GM12878 (cell line): ENCODE measurements around the gene RREB1. TPM values are rescaled to one million over a fixed set of nuclear protein-coding genes. Genes with fewer than 3 reads are reported as not detected.

Experiments
- ATAC-seq: fragments of 200-7000 bp; cut with Tn5 transposase; 3 replicates; pipeline ENCODE4 v1.9.1; 2020; ENCODE audit warnings: mild to moderate bottlenecking, moderate library complexity
- BruUV-seq: library from RNA; stranded (reverse); fragments of 400-500 nt; replicated peaks from 2 replicates; lab custom pipeline; 2021; lab: Mats Ljungman, UMichigan
- CTCF ChIA-PET: fragments of 300-600 bp; sonication (Branson Sonifier 250); formaldehyde crosslinking; extraction: SDS; loops from one replicate; lab custom pipeline; 2021; ENCODE audit warnings: inconsistent platforms; lab: Yijun Ruan, JAX
- POLR2A ChIA-PET: fragments of 350-600 bp; formaldehyde crosslinking; extraction: SDS; loops from one replicate; lab custom pipeline; 2021; ENCODE audit warnings: inconsistent platforms; lab: Charles Lee
- RAD21 ChIA-PET: fragments of 300-600 bp; sonication (Branson Sonifier 250); formaldehyde crosslinking; loops from one replicate; lab custom pipeline; 2023; ENCODE audit warnings: antibody characterized with exemption; ENCODE audit not compliant: unreplicated experiment; lab: Charles Lee
- SMC1A ChIA-PET: fragments of 300-600 bp; sonication (Branson Sonifier 250); formaldehyde crosslinking; loops from one replicate; lab custom pipeline; 2023; ENCODE audit not compliant: unreplicated experiment, uncharacterized antibody; lab: Charles Lee
- DNase-seq: peaks from one replicate; pipeline ENCODE4 v3.0.0-alpha.2; 2011; ENCODE audit warnings: low read depth, low spot score
- FAIRE-seq: peaks from 3 replicates; lab custom pipeline; 2011; peaks lifted over from hg19 to GRCh38; lab: Jason Lieb, UNC
- H2AFZ ChIP-seq: 2 replicates; pipeline ENCODE4 v1.6.0; 2011; ENCODE audit warnings: low read depth, low read length, control low read depth; ENCODE audit not compliant: control insufficient read depth
- H3K27ac ChIP-seq: 2 replicates; pipeline ENCODE4 v1.5.1; 2011; ENCODE audit warnings: control low read depth; ENCODE audit not compliant: control insufficient read depth, insufficient read depth
- H3K27me3 ChIP-seq, 2 experiments: replicated peaks in 1 of 2; 2 replicates each; pipeline versions ENCODE4 v1.6.0 to v1.6.1; 2011; ENCODE audit warnings: low read length in 1 of 2; ENCODE audit not compliant: control insufficient read depth in 2 of 2, insufficient read depth in 2 of 2
- H3K36me3 ChIP-seq, 2 experiments: 2 replicates each; pipeline ENCODE4 v1.5.1; 2011; ENCODE audit warnings: low read length in 1 of 2; ENCODE audit not compliant: control insufficient read depth in 2 of 2, insufficient read depth in 2 of 2
- H3K4me1 ChIP-seq: 2 replicates; pipeline ENCODE4 v1.6.1; 2011; ENCODE audit warnings: mild to moderate bottlenecking, low read length, moderate library complexity, mixed read lengths; ENCODE audit not compliant: control insufficient read depth, insufficient read depth
- H3K4me2 ChIP-seq: 2 replicates; pipeline ENCODE4 v1.6.0; 2011; ENCODE audit warnings: control low read depth; ENCODE audit not compliant: control insufficient read depth, insufficient read depth
- H3K4me3 ChIP-seq: fragments of 200-600 bp; sonication (generic); 2 replicates; pipeline ENCODE4 v1.5.1; 2016
- H3K79me2 ChIP-seq: 2 replicates; pipeline ENCODE4 v1.6.0; 2011; ENCODE audit warnings: low read length; ENCODE audit not compliant: control insufficient read depth, insufficient read depth
- H3K9ac ChIP-seq: 2 replicates; pipeline ENCODE4 v1.8.0; 2011; ENCODE audit warnings: low read length, control low read depth, mixed read lengths; ENCODE audit not compliant: control insufficient read depth, insufficient read depth
- H3K9me3 ChIP-seq: replicated peaks from 3 replicates; pipeline ENCODE4 v1.5.1; 2011; ENCODE audit warnings: mild to moderate bottlenecking, low read length; ENCODE audit not compliant: control insufficient read depth, insufficient read depth
- H4K20me1 ChIP-seq: 2 replicates; pipeline ENCODE4 v1.6.0; 2011; ENCODE audit not compliant: control insufficient read depth, insufficient read depth
- ASH2L ChIP-seq: fragments of 300-600, 200-600 bp; sonication (generic); IDR thresholded peaks from 2 replicates; pipeline ENCODE4 v1.6.1; 2017; ENCODE audit warnings: low read depth, mild to moderate bottlenecking, borderline replicate concordance
- DPF2 ChIP-seq: fragments of 450-650 bp; IDR thresholded peaks from 2 replicates; pipeline ENCODE4 v1.6.1; 2017; ENCODE audit warnings: mild to moderate bottlenecking
- EED ChIP-seq: sonication (generic); IDR thresholded peaks from 2 replicates; pipeline ENCODE4 v1.6.1; 2016; ENCODE audit warnings: antibody characterized with exemption, low read depth
- GABPA ChIP-seq: IDR thresholded peaks from 2 replicates; pipeline ENCODE4 v1.6.1; 2014; ENCODE audit warnings: antibody characterized with exemption, low read depth, mild to moderate bottlenecking, inconsistent platforms
- HDAC6 ChIP-seq: fragments of 200-600 bp; sonication (generic); IDR thresholded peaks from one replicate; pipeline ENCODE4 v1.8.0; 2017; ENCODE audit warnings: antibody characterized with exemption; ENCODE audit not compliant: unreplicated experiment
- IRF4 ChIP-seq: IDR thresholded peaks from 2 replicates; pipeline ENCODE4 v1.6.1; 2011; ENCODE audit warnings: low read depth, low read length
- MXI1 ChIP-seq: fragments of 150-350 bp; IDR thresholded peaks from 2 replicates; pipeline ENCODE4 v1.6.1; 2011; ENCODE audit warnings: low read depth, mild to moderate bottlenecking, inconsistent platforms, low read length, improper control_type of control experiment
- MYB ChIP-seq: fragments of 150-350 bp; IDR thresholded peaks from 2 replicates; pipeline ENCODE4 v1.6.1; 2014; ENCODE audit warnings: mild to moderate bottlenecking, low read depth, low read length, borderline replicate concordance
- NKRF ChIP-seq: fragments of 450-650 bp; conservative IDR thresholded peaks from 2 replicates; pipeline ENCODE4 v1.6.1; 2017; ENCODE audit warnings: mild to moderate bottlenecking, moderate library complexity
- POLR2A ChIP-seq: IDR thresholded peaks from 2 replicates; pipeline ENCODE4 v1.6.1; 2011; ENCODE audit warnings: low read depth, mild to moderate bottlenecking, low read length
- RFX5 ChIP-seq: IDR thresholded peaks from 2 replicates; pipeline ENCODE4 v1.6.1; 2011; ENCODE audit warnings: low read depth, low read length, improper control_type of control experiment
- SMAD1 ChIP-seq: fragments of 450-650 bp; IDR thresholded peaks from 2 replicates; pipeline ENCODE4 v1.6.1; 2018; ENCODE audit warnings: mild to moderate bottlenecking, low read depth; ENCODE audit not compliant: partially characterized antibody
- SP1 ChIP-seq: IDR thresholded peaks from one replicate; pipeline ENCODE4 v1.6.1; 2011; ENCODE audit warnings: low read depth, low read length
- SREBF2 ChIP-seq: IDR thresholded peaks from 2 replicates; pipeline ENCODE4 v1.6.1; 2012; ENCODE audit warnings: mild to moderate bottlenecking, low read length
- YY1 ChIP-seq: IDR thresholded peaks from 2 replicates; pipeline ENCODE4 v1.6.1; 2011; ENCODE audit warnings: low read depth, mild to moderate bottlenecking, low read length
- WGBS: methylation state at CpG from one replicate; pipeline ENCODE4 v1.1.6; 2016; ENCODE audit warnings: low lambda C conversion rate; ENCODE audit not compliant: insufficient replicate concordance, insufficient coverage; ENCODE audit errors: missing lambda C conversion rate; 5-methylcytosine and 5-hydroxymethylcytosine counted together
- in situ Hi-C: fragments of 300-500 bp; cut with MboI; formaldehyde crosslinking; loops from 9 replicates; pipeline ENCODE4 v1.14.3; 2018; ENCODE audit warnings: mixed read lengths
- intact Hi-C: fragments of 100-400 bp; cut with micrococcal nuclease; formaldehyde crosslinking; loops from one replicate; pipeline ENCODE4 v1.14.2; 2022; ENCODE audit not compliant: unreplicated experiment
- polyA plus RNA-seq, 11 experiments: library from polyadenylated mRNA; depleted of rRNA in 4 of 11; unstranded in 6 of 11; stranded (reverse) in 5 of 11; fragments of >200 nt; fragmentation: Nextera tagmentation in 4 of 11; fragmentation: Illumina TruSeq in 1 of 11; extraction: Ambion mirVana in 4 of 11; extraction: Trizol in 1 of 11; gene quantifications; 1 replicate in 1 of 11; 2 replicates in 10 of 11; pipeline versions ENCODE4 v1.2.1 to v1.2.3, GENCODE V29; 2011 to 2016; ENCODE audit warnings: inconsistent platforms in 2 of 11, missing spikeins in 2 of 11, low read depth in 1 of 11
- total RNA-seq, 4 experiments: library from RNA; depleted of rRNA in 3 of 4; stranded (reverse); fragments of >200 nt in 3 of 4; fragmentation: Illumina TruSeq in 1 of 4; extraction: Trizol in 1 of 4; gene quantifications; 2 replicates each; pipeline versions ENCODE4 v1.2.1 to v1.2.3, GENCODE V29; 2013 to 2021

RREB1 gene
- total and polyA plus RNA-seq, 10 of the 15 experiments (the other 5 are each of a cell fraction or from before 2014, with no cell fraction given): 1.9 to 30.3 (median 8.6) TPM

DNA sequence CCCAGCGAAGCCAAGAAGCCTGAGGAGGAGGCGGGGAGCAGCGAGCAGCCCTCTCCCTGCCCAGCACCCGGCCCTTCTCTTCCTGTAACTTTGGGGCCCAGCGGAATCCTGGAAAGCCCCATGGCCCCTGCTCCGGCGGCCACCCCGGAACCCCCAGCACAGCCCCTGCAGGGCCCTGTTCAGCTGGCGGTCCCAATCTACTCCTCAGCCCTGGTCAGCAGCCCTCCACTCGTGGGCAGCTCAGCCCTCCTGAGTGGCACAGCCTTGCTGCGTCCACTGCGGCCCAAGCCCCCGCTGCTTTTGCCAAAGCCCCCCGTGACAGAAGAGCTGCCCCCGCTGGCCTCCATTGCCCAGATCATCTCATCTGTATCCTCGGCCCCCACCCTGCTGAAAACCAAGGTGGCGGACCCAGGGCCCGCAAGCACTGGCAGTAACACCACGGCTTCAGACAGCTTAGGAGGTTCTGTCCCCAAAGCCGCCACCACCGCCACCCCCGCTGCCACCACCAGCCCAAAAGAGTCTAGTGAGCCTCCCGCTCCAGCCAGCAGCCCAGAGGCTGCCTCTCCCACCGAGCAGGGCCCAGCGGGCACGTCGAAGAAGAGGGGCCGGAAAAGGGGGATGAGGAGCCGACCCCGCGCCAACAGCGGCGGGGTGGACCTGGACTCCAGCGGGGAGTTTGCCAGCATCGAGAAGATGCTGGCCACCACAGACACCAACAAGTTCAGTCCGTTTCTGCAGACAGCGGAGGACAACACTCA lies 123.4 kb downstream of the RREB1 start:
- Histone ChIP-seq H2AFZ (no peak overlapping the region), H3K36me3 (peaks cover 37% of the 10 kb centered on the region in 2 experiments)
- SMC1A ChIA-PET: interaction anchor here (1.3 kb wide), 2 partner anchors 12 to 43 kb away, joined by 3 read pairs; no protein-coding TSS in a partner anchor

GRCh38 chr6:7232351-7232750 lies 124.6 kb downstream of the RREB1 start:
- ChIA-PET SMC1A (interaction anchor here (1.3 to 1.6 kb wide), 3 partner anchors 40 to 80 kb away, joined by 3 to 4 read pairs (median 4); no protein-coding TSS in a partner anchor), RAD21 (no interaction called here), POLR2A (interaction anchor here (0.5 kb wide), 1 partner anchor 36 kb away, joined by 6 read pairs; no protein-coding TSS in a partner anchor), CTCF (interaction anchor here (0.8 to 1.4 kb wide), 2 partner anchors 14 to 24 kb away, joined by 3 read pairs; no protein-coding TSS in a partner anchor)
- Histone ChIP-seq H3K4me3 (no peak overlapping the region), H3K9me3 (no peaks in the 10 kb centered on the region; the same call in 2 of the 3 replicates), H3K79me2 (peaks cover 22% of the 10 kb centered on the region), H3K27me3 (no peaks in the 10 kb centered on the region), H2AFZ (no peak overlapping the region), H3K9ac (no peak overlapping the region), H3K4me2 (no peak overlapping the region), H3K27ac (no peak overlapping the region), H4K20me1 (no peaks in the 10 kb centered on the region), H3K36me3 (peaks cover 30 to 32% of the 10 kb centered on the region in 2 experiments; a peak in 3 of 4 replicates), H3K4me1 (peaks cover 38% of the 10 kb centered on the region)
- intact Hi-C loops (no loop called here), in situ Hi-C loops (no loop called here)
- DNase-seq (no peak), FAIRE-seq (no peak), ATAC-seq (no peak)
- no TSS peak for BruUV-seq
- 98% methylated on average over 2 of the region's 2 CpGs for WGBS
- TF ChIP-seq SREBF2 (no peak), GABPA (no peak), NKRF (no peak), ASH2L (no peak), SP1 (no peak), MYB (no peak), HDAC6 (no peak), MXI1 (no peak), IRF4 (no peak), YY1 (no peak), RFX5 (no peak), EED (no peak)

More for the DNA sequence above, 123.4 kb downstream of the RREB1 start:
- no peak for DNase-seq
- no peak overlapping the region for H3K4me3 ChIP-seq
- intact Hi-C loops (no loop called here), in situ Hi-C loops (no loop called here)
- TF ChIP-seq DPF2: no peak
- no peak for TF ChIP-seq SMAD1
- TF ChIP-seq POLR2A: 0 out of 2 replicates have a peak, but pooled peaks have one; percentile 0
- peaks cover 21% of the 10 kb centered on the region for H3K79me2 ChIP-seq
- FAIRE-seq: no peak
- 99% methylated on average over 29 of the region's 37 CpGs for WGBS
- H4K20me1 ChIP-seq: no peaks in the 10 kb centered on the region
- H3K9ac ChIP-seq: no peak overlapping the region
- no peaks in the 10 kb centered on the region for H3K27me3 ChIP-seq
- no TSS peak for BruUV-seq
- no peak overlapping the region for H3K4me2 ChIP-seq
- H3K4me1 ChIP-seq: peaks cover 32% of the 10 kb centered on the region
- ChIA-PET RAD21 (no interaction called here), CTCF (interaction anchor here (1.2 kb wide), 1 partner anchor 34 kb away, joined by 3 read pairs; no protein-coding TSS in a partner anchor), POLR2A (interaction anchor here (0.6 kb wide), 1 partner anchor 170 kb away, joined by 6 read pairs; no protein-coding TSS in a partner anchor)
- no peaks in the 10 kb centered on the region; the same call in 2 of the 3 replicates for H3K9me3 ChIP-seq
- no peak overlapping the region for H3K27ac ChIP-seq
- no peak for ATAC-seq
